KMS-11 (cell line): ENCODE measurements around the gene NFYB.

Source experiments
- H2AFZ ChIP-seq: fragments of 200-600 bp; sonication (generic); 2 replicates; pipeline ENCODE4 v1.6.1; 2016; ENCODE audit warnings: antibody characterized with exemption, mixed run types, low read depth
- H3K27ac ChIP-seq: fragments of 200-600 bp; sonication (generic); 2 replicates; pipeline ENCODE4 v1.6.1; 2016; ENCODE audit warnings: mild to moderate bottlenecking, mixed run types
- H3K27me3 ChIP-seq: fragments of 200-600 bp; sonication (generic); 2 replicates; pipeline ENCODE4 v1.6.1; 2017; ENCODE audit warnings: mild to moderate bottlenecking, low read depth, mixed run types, moderate library complexity; ENCODE audit not compliant: insufficient read depth
- H3K36me3 ChIP-seq: fragments of 200-600 bp; sonication (generic); 2 replicates; pipeline ENCODE4 v1.6.1; 2017; ENCODE audit warnings: mild to moderate bottlenecking, mixed run types; ENCODE audit not compliant: insufficient read depth
- H3K4me1 ChIP-seq: fragments of 200-600 bp; sonication (generic); 2 replicates; pipeline ENCODE4 v1.6.1; 2016; ENCODE audit warnings: mild to moderate bottlenecking, low read depth, mixed run types; ENCODE audit not compliant: poor library complexity, severe bottlenecking
- H3K4me2 ChIP-seq: fragments of 200-600 bp; sonication (generic); 2 replicates; pipeline ENCODE4 v1.7.0; 2016; ENCODE audit warnings: mild to moderate bottlenecking, mixed run types
- H3K4me3 ChIP-seq: fragments of 200-600 bp; sonication (generic); IDR thresholded peaks from 2 replicates; pipeline ENCODE4 v1.6.1; 2017; ENCODE audit warnings: low read depth, low read length, mixed read lengths; ENCODE audit not compliant: insufficient read depth
- H3K79me2 ChIP-seq: fragments of 200-600 bp; sonication (generic); 2 replicates; pipeline ENCODE4 v1.6.1; 2016; ENCODE audit warnings: low read depth, mixed run types; ENCODE audit not compliant: insufficient read depth
- H3K9ac ChIP-seq: fragments of 200-600 bp; sonication (generic); 2 replicates; pipeline ENCODE4 v1.6.1; 2016; ENCODE audit warnings: mild to moderate bottlenecking, mixed run types
- H4K20me1 ChIP-seq: fragments of 200-600 bp; sonication (generic); 2 replicates; pipeline ENCODE4 v1.6.1; 2016; ENCODE audit warnings: mild to moderate bottlenecking, mixed run types; ENCODE audit not compliant: insufficient read depth
- TF ChIP-seq, protein P1 (sequence below): fragments of 200-600 bp; sonication (generic); conservative IDR thresholded peaks from 2 replicates; pipeline ENCODE4 v1.6.1; 2017; ENCODE audit warnings: low read depth, mild to moderate bottlenecking, antibody characterized with exemption, low read length, moderate library complexity, mixed read lengths

The NFYB gene

GRCh38 chr12:104137902-104138796 is at the start of gene NFYB:
TSS of gene NFYB (minus strand) at chr12:104138210. CDS start at chr12:104135453, 2,757 bp downstream.
- Histone ChIP-seq H4K20me1 (no peaks in the 10 kb centered on the region), H2AFZ (peak within 1 kb of the TSS; percentile 82), H3K36me3 (no peaks in the 10 kb centered on the region), H3K4me2 (peak within 1 kb of the TSS; percentile 95), H3K9ac (peak within 1 kb of the TSS; percentile 79), H3K27ac (peak within 1 kb of the TSS; percentile 85), H3K27me3 (no peaks in the 10 kb centered on the region), H3K79me2 (peaks cover 37% of the 10 kb centered on the region), H3K4me3 (no peak within 1 kb of the TSS), H3K4me1 (peaks cover 26% of the 10 kb centered on the region)
- TF ChIP-seq, protein P1, sequence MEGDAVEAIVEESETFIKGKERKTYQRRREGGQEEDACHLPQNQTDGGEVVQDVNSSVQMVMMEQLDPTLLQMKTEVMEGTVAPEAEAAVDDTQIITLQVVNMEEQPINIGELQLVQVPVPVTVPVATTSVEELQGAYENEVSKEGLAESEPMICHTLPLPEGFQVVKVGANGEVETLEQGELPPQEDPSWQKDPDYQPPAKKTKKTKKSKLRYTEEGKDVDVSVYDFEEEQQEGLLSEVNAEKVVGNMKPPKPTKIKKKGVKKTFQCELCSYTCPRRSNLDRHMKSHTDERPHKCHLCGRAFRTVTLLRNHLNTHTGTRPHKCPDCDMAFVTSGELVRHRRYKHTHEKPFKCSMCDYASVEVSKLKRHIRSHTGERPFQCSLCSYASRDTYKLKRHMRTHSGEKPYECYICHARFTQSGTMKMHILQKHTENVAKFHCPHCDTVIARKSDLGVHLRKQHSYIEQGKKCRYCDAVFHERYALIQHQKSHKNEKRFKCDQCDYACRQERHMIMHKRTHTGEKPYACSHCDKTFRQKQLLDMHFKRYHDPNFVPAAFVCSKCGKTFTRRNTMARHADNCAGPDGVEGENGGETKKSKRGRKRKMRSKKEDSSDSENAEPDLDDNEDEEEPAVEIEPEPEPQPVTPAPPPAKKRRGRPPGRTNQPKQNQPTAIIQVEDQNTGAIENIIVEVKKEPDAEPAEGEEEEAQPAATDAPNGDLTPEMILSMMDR: no peak

GRCh38 chr12:104187446-104188155 is 49.6 kb upstream of the NFYB start:
- no peaks in the 10 kb centered on the region for H3K79me2 ChIP-seq
- H3K27me3 ChIP-seq: no peaks in the 10 kb centered on the region
- TF ChIP-seq, protein P1: no peak
- no peaks in the 10 kb centered on the region for H3K4me1 ChIP-seq
- H3K4me2 ChIP-seq: no peak overlapping the region
- H3K4me3 ChIP-seq: no peak overlapping the region
- H3K36me3 ChIP-seq: no peaks in the 10 kb centered on the region
- no peak overlapping the region for H3K9ac ChIP-seq
- no peak overlapping the region for H2AFZ ChIP-seq
- no peaks in the 10 kb centered on the region for H4K20me1 ChIP-seq
- no peak overlapping the region for H3K27ac ChIP-seq

GRCh38 chr12:104183443-104183842 is 45.4 kb upstream of the NFYB start:
- TF ChIP-seq, protein P1: no peak
- Histone ChIP-seq H3K36me3 (no peaks in the 10 kb centered on the region), H3K4me3 (no peak overlapping the region), H3K27me3 (no peaks in the 10 kb centered on the region), H3K4me1 (no peaks in the 10 kb centered on the region), H3K27ac (no peak overlapping the region), H2AFZ (no peak overlapping the region), H3K9ac (no peak overlapping the region), H3K4me2 (no peak overlapping the region), H3K79me2 (no peaks in the 10 kb centered on the region), H4K20me1 (no peaks in the 10 kb centered on the region)

DNA sequence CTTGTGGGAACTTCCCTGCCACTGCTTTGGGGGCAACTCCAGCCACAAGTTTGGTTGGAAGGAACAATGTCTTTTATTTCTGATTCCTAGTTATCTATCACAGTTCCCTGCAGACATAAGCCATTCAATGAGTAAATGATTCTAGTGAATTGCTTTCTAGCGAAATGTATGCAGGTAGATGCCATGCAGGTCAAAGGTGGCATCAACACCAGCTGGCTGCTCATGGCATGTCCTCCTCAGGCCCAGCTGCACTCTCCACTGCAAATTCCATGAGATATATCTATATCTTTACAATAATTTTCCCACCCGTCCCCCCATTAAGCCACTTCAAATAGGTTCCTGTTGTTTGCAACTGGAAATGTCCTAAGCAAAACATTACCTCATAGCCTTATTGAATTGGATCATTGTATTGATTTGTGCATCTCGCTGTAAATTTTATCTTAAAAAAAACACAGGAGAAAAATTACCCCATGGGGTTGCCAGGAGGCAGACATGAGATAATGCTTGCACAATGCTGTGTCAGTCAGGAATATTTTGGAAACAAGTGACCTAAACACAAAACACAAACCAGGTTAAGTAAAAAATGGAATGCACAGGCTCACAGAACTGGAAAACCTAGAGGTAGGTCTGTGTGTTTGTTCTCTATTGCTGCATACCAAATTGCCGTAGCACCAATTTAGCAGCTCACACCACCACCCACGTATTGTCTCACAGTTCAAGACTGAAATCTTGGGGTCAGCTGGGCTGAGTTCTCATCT is 44.8 kb upstream of the NFYB start:
- Histone ChIP-seq H3K4me2 (no peak overlapping the region), H3K27me3 (no peaks in the 10 kb centered on the region), H2AFZ (no peak overlapping the region)

More for the DNA sequence above, 44.8 kb upstream of the NFYB start:
- Histone ChIP-seq H3K27ac (no peak overlapping the region), H3K4me1 (no peaks in the 10 kb centered on the region), H3K9ac (no peak overlapping the region), H3K4me3 (no peak overlapping the region), H3K79me2 (no peaks in the 10 kb centered on the region), H3K36me3 (no peaks in the 10 kb centered on the region), H4K20me1 (no peaks in the 10 kb centered on the region)
- TF ChIP-seq, protein P1: no peak
